ENCODE measurements around the gene ABL2. TPM values are rescaled to one million over a fixed set of nuclear protein-coding genes. Genes with fewer than 3 reads are reported as not detected.
"Not testable (repeated sequence)": the region's sequence is repeated elsewhere in the genome, so short reads cannot be mapped to it uniquely, and the experiment has no call there.

ABL2 gene
- 10 to 100 TPM; 12.9 to 37.3 (median 15.6) TPM for total RNA-seq

DNA sequence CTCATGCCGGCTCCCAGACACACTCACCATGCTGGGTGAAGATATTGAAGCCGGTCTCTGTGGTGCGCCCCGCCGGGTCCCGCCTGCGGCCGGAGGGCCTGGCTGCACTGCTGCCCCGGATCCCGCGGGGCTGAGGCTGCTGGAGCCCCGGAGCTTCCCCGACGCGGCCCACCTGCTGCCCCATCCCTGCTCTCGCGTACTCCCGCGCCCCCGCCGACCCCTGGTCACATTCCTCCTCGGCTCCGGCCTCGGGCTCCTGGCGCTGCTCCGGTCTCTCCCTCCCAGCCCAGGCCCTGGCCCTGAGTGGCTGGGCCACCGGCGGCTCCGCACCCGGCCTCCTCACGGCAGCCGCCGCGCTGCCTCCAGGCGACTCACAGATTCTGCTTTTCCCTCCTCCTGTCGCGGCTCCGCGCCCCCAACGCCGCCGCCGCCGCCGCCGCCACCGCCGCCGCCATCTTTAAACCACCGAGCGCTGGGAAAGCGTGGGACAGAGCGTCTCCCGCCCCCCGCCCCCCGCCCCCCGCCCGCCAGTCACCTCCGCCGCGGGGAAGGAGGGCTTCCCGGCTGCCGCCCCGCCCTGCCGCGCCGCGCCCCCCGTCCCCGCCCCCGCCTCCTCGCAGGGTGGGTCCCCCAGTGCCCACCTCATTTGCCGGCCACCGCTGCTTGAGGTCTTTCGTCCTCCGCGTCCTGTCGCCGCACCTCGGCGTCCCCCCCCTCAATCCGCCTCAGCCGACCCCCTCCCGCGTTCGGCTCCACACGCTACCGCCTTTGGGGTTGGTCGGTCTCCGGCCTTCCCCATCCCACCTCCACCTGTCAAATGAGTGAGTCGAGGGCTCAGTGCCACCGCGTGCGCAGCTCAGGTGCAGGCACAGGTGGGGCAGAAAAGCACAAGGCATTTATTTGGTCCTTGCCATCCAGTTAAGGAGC, at the start of gene ABL2:
Gene ABL2, minus strand, starts transcription at position 464 of the 927 bp plus-strand sequence. Its CDS starts 280 bp downstream, at position 184.
- peak within 1 kb of the TSS; percentile 95 to 100 (median 99) for H3K4me3 ChIP-seq
- no peaks in the 10 kb centered on the region for H3K9me3 ChIP-seq
- peak within 1 kb of the TSS; percentile 85 to 92 (median 90) for H3K27ac ChIP-seq (replicated peaks in 1 of 4)
- peaks cover 0 to 3% (median 2%) of the 10 kb centered on the region in 4 donors for H3K36me3 ChIP-seq
- peaks cover 18 to 40% (median 35%) of the 10 kb centered on the region in 4 donors for H3K4me1 ChIP-seq
- no peaks in the 10 kb centered on the region for H3K27me3 ChIP-seq
- no peak for DNase-seq (ENCODE audit: extremely low spot score)
- WGBS: 0% methylated on average over 8 of the region's 94 CpGs
- intact Hi-C loops (cut with DNase I): no loop called here
- no peak for TF ChIP-seq POLR2AphosphoS5 (IDR thresholded peaks at IDR 0.05)
- no peak for TF ChIP-seq POLR2A (IDR thresholded peaks at IDR 0.05; ENCODE audit: low read depth)
- TF ChIP-seq EP300 (IDR thresholded peaks at IDR 0.05): no peak
- TF ChIP-seq, protein P1, sequence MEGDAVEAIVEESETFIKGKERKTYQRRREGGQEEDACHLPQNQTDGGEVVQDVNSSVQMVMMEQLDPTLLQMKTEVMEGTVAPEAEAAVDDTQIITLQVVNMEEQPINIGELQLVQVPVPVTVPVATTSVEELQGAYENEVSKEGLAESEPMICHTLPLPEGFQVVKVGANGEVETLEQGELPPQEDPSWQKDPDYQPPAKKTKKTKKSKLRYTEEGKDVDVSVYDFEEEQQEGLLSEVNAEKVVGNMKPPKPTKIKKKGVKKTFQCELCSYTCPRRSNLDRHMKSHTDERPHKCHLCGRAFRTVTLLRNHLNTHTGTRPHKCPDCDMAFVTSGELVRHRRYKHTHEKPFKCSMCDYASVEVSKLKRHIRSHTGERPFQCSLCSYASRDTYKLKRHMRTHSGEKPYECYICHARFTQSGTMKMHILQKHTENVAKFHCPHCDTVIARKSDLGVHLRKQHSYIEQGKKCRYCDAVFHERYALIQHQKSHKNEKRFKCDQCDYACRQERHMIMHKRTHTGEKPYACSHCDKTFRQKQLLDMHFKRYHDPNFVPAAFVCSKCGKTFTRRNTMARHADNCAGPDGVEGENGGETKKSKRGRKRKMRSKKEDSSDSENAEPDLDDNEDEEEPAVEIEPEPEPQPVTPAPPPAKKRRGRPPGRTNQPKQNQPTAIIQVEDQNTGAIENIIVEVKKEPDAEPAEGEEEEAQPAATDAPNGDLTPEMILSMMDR (IDR thresholded peaks at IDR 0.05): no peak

DNA sequence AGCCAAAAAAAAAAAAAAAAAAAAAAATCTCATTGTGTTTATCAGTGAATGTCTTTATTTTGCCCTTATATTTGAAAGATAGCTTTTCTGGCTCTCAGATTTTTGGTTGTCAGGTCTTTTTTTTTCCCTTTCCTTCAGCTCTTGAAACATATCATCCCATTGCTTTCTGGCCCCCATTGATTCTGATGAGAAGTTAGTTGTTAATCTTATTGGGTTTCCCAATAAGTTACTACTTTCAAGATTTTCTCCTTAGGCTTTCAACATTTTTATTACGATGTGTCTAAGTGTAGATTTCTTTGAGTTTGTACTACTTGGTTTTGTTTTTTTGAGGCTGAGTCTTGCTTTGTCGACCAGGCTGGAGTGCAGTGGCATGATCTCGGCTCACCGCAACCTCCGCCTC, 49.4 kb upstream of the ABL2 start:
- H3K27ac ChIP-seq (replicated peaks in 1 of 4): no peak overlapping the region
- TF ChIP-seq POLR2A (IDR thresholded peaks at IDR 0.05; ENCODE audit: low read depth) (no peak), EP300 (IDR thresholded peaks at IDR 0.05) (no peak), POLR2AphosphoS5 (IDR thresholded peaks at IDR 0.05) (no peak)
- TF ChIP-seq, protein P1 (IDR thresholded peaks at IDR 0.05): no peak
- peaks cover 0 to 11% (median 3%) of the 10 kb centered on the region in 4 donors for H3K9me3 ChIP-seq
- no peaks in the 10 kb centered on the region for H3K4me1 ChIP-seq
- H3K36me3 ChIP-seq: no peaks in the 10 kb centered on the region
- no peak for DNase-seq (ENCODE audit: extremely low spot score)
- H3K4me3 ChIP-seq: no peak overlapping the region
- WGBS: 98% methylated on average over 5 of the region's 5 CpGs
- H3K27me3 ChIP-seq: no peaks in the 10 kb centered on the region
- intact Hi-C loops (cut with DNase I): no loop called here

DNA sequence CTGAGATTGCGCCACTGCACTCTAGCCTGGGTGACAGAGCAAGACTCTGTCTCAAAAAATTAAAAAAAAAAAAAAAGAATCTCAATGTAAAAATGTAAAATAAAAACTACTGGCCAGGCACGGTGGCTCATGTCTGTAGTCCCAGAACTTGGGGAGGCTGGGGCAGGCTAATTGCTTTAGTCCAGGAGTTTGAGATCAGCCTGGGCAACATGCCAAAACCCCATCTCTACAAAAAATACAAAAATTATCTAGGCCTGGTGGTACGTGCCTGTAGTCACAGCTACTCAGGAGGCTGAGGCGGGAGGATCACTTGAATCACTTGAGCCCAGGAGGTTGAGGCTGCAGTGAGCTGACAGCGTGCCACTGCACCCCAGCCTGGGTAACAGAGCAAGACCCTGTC, 44.9 kb upstream of the ABL2 start:
- H3K4me3 ChIP-seq; H3K27me3 ChIP-seq; H3K27ac ChIP-seq (replicated peaks in 1 of 4); DNase-seq (ENCODE audit: extremely low spot score); intact Hi-C loops (cut with DNase I); H3K4me1 ChIP-seq; H3K9me3 ChIP-seq; H3K36me3 ChIP-seq: not testable (repeated sequence)
- 84% methylated on average over 5 of the region's 5 CpGs for WGBS

DNA sequence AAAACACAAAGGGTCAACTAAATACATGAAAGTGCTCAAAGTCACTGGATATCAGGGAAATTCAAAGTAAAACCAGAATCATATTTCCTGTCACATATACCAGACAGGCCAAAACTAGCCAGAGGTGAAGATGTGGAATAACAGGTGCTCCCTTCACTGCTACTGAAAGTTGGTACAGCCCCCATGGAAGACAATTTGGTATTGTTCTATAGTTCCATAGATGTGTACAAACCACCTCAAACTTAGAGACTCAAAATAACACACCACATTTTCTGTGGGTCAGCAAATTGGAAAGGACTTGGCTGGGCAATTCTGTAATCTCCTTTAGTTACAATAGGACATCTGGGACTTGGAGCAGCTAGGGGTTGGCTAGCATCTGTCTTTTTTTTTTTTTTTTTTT, 39.6 kb upstream of the ABL2 start:
- no peak for DNase-seq (ENCODE audit: extremely low spot score)
- H3K27me3 ChIP-seq: no peaks in the 10 kb centered on the region
- TF ChIP-seq POLR2A (IDR thresholded peaks at IDR 0.05; ENCODE audit: low read depth): no peak
- TF ChIP-seq EP300 (IDR thresholded peaks at IDR 0.05): no peak
- no peak for TF ChIP-seq POLR2AphosphoS5 (IDR thresholded peaks at IDR 0.05)
- TF ChIP-seq, protein P1 (IDR thresholded peaks at IDR 0.05): no peak
- H3K36me3 ChIP-seq: no peaks in the 10 kb centered on the region
- H3K27ac ChIP-seq (replicated peaks in 1 of 4): no peak overlapping the region
- no peaks in the 10 kb centered on the region for H3K4me1 ChIP-seq
- intact Hi-C loops (cut with DNase I): no loop called here
- no peaks in the 10 kb centered on the region for H3K9me3 ChIP-seq
- H3K4me3 ChIP-seq: no peak overlapping the region

DNA sequence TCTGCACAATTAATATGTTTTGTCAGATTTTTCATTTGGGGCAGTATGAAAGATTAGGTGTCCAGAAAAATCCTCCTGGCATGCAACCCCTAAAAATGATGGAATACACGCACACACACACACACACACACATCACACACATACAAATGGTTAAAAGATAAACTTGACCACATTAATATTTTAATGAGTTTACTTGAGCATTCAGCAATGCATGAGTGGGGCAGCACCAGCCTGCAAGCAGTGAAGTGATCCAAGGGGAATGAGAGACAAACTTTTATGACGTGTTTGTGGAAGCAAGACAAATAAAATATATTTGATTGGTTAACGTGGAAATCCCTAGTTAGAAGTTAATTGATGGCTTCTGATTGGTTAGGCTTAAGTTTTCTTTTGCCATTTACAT, 35.0 kb upstream of the ABL2 start:
- TF ChIP-seq, protein P1 (IDR thresholded peaks at IDR 0.05): no peak
- no peak for TF ChIP-seq EP300 (IDR thresholded peaks at IDR 0.05)
- no peak for TF ChIP-seq POLR2AphosphoS5 (IDR thresholded peaks at IDR 0.05)
- no peak for TF ChIP-seq POLR2A (IDR thresholded peaks at IDR 0.05; ENCODE audit: low read depth)
- Histone ChIP-seq H3K27ac (replicated peaks in 1 of 4) (no peak overlapping the region), H3K9me3 (no peaks in the 10 kb centered on the region), H3K27me3 (no peaks in the 10 kb centered on the region), H3K4me3 (no peak overlapping the region), H3K36me3 (no peaks in the 10 kb centered on the region), H3K4me1 (no peaks in the 10 kb centered on the region)
- no peak for DNase-seq (ENCODE audit: extremely low spot score)
- 80% methylated on average over 3 of the region's 3 CpGs for WGBS
- intact Hi-C loops (cut with DNase I): no loop called here
